Testis (tissue), 3 donors: ENCODE data around the gene SEC14L1. TPM values are rescaled to one million over a fixed set of nuclear protein-coding genes. Genes with fewer than 3 reads are reported as not detected.

ENCODE experiments used
- DNase-seq: peaks from one replicate; pipeline ENCODE4 v3.0.0-alpha.2; 2019
- H3K27ac ChIP-seq, 2 donors: fragments of 200-600 bp; sonication (generic); one replicate each; pipeline ENCODE4 v1.5.1; 2019
- H3K27me3 ChIP-seq: fragments of 200-600 bp; sonication (generic); one replicate; pipeline ENCODE4 v1.5.1; 2019
- H3K36me3 ChIP-seq: fragments of 200-600 bp; sonication (generic); one replicate; pipeline ENCODE4 v1.5.1; 2017; ENCODE audit warnings: low read depth; ENCODE audit errors: missing control alignments
- H3K4me1 ChIP-seq: fragments of 200-600 bp; sonication (generic); one replicate; pipeline ENCODE4 v1.5.1; 2019
- H3K4me3 ChIP-seq, 2 donors: fragments of 200-600 bp; sonication (generic); one replicate each; pipeline ENCODE4 v1.5.1; 2017 to 2019
- H3K9me3 ChIP-seq: fragments of 200-600 bp; sonication (generic); one replicate; pipeline ENCODE4 v1.5.1; 2017
- POLR2A ChIP-seq: fragments of 450-650 bp; IDR thresholded peaks from one replicate; pipeline ENCODE4 v1.6.1; 2017; ENCODE audit warnings: antibody characterized with exemption, mild to moderate bottlenecking, moderate library complexity
- WGBS, 2 donors: methylation state at CpG; one replicate each; pipeline ENCODE4 v1.1.5; 2018; 5-methylcytosine and 5-hydroxymethylcytosine counted together
- intact Hi-C: fragments of 100-400 bp; cut with DNase I; formaldehyde crosslinking; loops from one replicate; pipeline ENCODE4 v1.15.1; 2023; ENCODE audit warnings: low total_unique reads
- polyA plus RNA-seq: library from polyadenylated mRNA; stranded (reverse); fragments of 350-450 nt; fragmentation: Illumina TruSeq; extraction: RNeasy Lipid Tissue Mini Kit (QIAGEN cat#74804); gene quantifications from one replicate; pipeline ENCODE4 v1.2.3, GENCODE V29; 2014; ENCODE audit warnings: low read depth, low replicate concordance; ENCODE audit not compliant: insufficient read depth
- small RNA-seq, 2 donors: library from RNA; depleted of rRNA; stranded (forward); fragments of <200 nt; gene quantifications; one replicate each; pipeline ENCODE3, GENCODE V24; 2016
- total RNA-seq, 2 donors: library from RNA; depleted of rRNA; stranded (reverse); fragments of >200 nt; gene quantifications; one replicate each; pipeline ENCODE4 v1.2.3, GENCODE V29; 2016
- TF ChIP-seq, protein P1 (sequence below), 3 experiments: fragments of 450-650 bp in 2 of 3; fragments of 200-600 bp in 1 of 3; sonication (generic) in 1 of 3; IDR thresholded peaks; one replicate each; pipeline ENCODE4 v1.5.1; 2016 to 2019; ENCODE audit warnings: antibody characterized with exemption in 3 of 3, mild to moderate bottlenecking in 2 of 3, moderate library complexity in 1 of 3

SEC14L1 gene
- total and polyA plus RNA-seq, 3 donors from 2014 or later: 143 to 262 (median 240) TPM

DNA sequence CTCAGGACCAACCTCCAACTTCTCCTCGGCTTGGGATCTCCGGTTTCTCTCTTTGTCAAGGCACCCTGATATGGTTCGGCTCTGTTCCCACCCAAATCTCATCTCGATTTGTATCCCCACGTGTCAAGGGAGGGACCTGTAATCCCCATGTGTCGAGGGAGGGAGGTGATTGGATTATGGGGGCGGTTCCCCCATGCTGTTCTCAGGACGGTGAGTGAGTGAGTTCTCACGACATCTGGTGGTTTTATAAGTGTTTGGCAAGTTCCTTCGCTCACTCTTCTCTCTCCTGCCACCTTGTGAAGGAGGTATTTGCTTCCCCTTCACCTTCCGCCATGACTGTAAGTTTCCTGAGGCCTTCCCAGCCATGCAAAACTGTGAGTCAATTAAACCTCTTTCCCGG is 117.9 kb downstream of the SEC14L1 start:
- H3K9me3 ChIP-seq: no peaks in the 10 kb centered on the region
- H3K27ac ChIP-seq: no peak overlapping the region
- TF ChIP-seq POLR2A: no peak
- TF ChIP-seq, protein P1, sequence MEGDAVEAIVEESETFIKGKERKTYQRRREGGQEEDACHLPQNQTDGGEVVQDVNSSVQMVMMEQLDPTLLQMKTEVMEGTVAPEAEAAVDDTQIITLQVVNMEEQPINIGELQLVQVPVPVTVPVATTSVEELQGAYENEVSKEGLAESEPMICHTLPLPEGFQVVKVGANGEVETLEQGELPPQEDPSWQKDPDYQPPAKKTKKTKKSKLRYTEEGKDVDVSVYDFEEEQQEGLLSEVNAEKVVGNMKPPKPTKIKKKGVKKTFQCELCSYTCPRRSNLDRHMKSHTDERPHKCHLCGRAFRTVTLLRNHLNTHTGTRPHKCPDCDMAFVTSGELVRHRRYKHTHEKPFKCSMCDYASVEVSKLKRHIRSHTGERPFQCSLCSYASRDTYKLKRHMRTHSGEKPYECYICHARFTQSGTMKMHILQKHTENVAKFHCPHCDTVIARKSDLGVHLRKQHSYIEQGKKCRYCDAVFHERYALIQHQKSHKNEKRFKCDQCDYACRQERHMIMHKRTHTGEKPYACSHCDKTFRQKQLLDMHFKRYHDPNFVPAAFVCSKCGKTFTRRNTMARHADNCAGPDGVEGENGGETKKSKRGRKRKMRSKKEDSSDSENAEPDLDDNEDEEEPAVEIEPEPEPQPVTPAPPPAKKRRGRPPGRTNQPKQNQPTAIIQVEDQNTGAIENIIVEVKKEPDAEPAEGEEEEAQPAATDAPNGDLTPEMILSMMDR (IDR thresholded peaks at IDR 0.05): no peak
- WGBS, 2 donors: 91 to 92% methylated on average over 12 of the region's 12 CpGs
- intact Hi-C loops: no loop called here
- peaks cover 3% of the 10 kb centered on the region for H3K4me1 ChIP-seq
- no peaks in the 10 kb centered on the region for H3K27me3 ChIP-seq
- H3K4me3 ChIP-seq: no peak overlapping the region
- no peak for DNase-seq
- H3K36me3 ChIP-seq: no peaks in the 10 kb centered on the region

- 52 to 71% methylated on average over 21 to 22 of the region's 22 CpGs for WGBS, 2 donors
- H3K27ac ChIP-seq: no peak overlapping the region
- no peaks in the 10 kb centered on the region for H3K36me3 ChIP-seq
- no peak overlapping the region for H3K4me3 ChIP-seq
- TF ChIP-seq POLR2A: no peak
- TF ChIP-seq, protein P1 (IDR thresholded peaks at IDR 0.05): no peak
- no peaks in the 10 kb centered on the region for H3K27me3 ChIP-seq
- DNase-seq: no peak
- no peaks in the 10 kb centered on the region for H3K4me1 ChIP-seq
- H3K9me3 ChIP-seq: no peaks in the 10 kb centered on the region
- intact Hi-C loops: no loop called here
These were observed 124.0 kb downstream of the SEC14L1 start for GRCh38 chr17:77264617-77265230.

DNA sequence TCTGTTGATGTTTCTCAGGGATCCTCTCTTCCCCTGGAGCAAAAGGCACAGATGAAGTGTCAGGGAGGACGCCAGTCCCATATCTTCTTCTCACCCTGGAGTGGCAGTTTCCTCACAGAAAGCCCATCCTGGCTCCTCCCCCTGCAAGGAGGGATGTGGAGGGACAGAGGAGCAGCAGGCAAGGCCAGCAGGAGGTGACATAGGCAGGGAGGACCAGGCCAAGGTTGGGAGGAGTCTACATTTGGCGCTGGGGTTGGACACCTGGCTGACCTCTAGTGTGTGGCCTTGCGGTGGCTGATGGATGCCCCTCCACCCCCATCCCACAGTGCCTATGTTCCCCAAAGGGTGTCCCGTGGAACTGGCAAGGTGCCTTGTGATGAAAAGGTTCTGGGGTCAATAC is 125.4 kb downstream of the SEC14L1 start:
- TF ChIP-seq, protein P1 (IDR thresholded peaks at IDR 0.05): no peak
- no peak for TF ChIP-seq POLR2A
- no peaks in the 10 kb centered on the region for H3K9me3 ChIP-seq
- no peaks in the 10 kb centered on the region for H3K27me3 ChIP-seq
- WGBS, 2 donors: 82 to 92% methylated on average over 4 of the region's 4 CpGs
- no peaks in the 10 kb centered on the region for H3K4me1 ChIP-seq
- H3K27ac ChIP-seq: no peak overlapping the region
- intact Hi-C loops: no loop called here
- no peaks in the 10 kb centered on the region for H3K36me3 ChIP-seq
- no peak overlapping the region for H3K4me3 ChIP-seq
- no peak for DNase-seq

Small RNA genes within 50 kb of the gene (small RNA-seq; reads per million reads assigned to genes)
- 0 to 0.09 reads per million in 2 donors for gene RNU4-47P
